Activated CD4-positive, CD25-positive, alpha-beta regulatory T cell treated with anti-CD3 and anti-CD28 coated beads, Interleukin-2, amount 50 U/mL, for 72 hours (primary cell): ENCODE data around the gene ERC2.
"Not testable (repeated sequence)": the region's sequence is repeated elsewhere in the genome, so short reads cannot be mapped to it uniquely, and the experiment has no call there.

Experiments
- DNase-seq: peaks from one replicate; pipeline ENCODE4 v3.0.0; 2021

ERC2 gene

GRCh38 chr3:56113908-56114307 is 354.4 kb downstream of the ERC2 start:
- no peak for DNase-seq

GRCh38 chr3:56113231-56113630 is 355.0 kb downstream of the ERC2 start:
- no peak for DNase-seq

- DNase-seq, result no peak
Observed at GRCh38 chr3:56111606-56112304, 356.5 kb downstream of the ERC2 start.

- DNase-seq, result no peak
Observed at GRCh38 chr3:56110886-56111285, 357.4 kb downstream of the ERC2 start.

- no peak for DNase-seq
Observed at GRCh38 chr3:56107157-56107556, 361.1 kb downstream of the ERC2 start.

- no peak for DNase-seq
Observed at GRCh38 chr3:56102032-56102431, 366.2 kb downstream of the ERC2 start.

- no peak for DNase-seq
Observed at GRCh38 chr3:56101576-56101975, 366.7 kb downstream of the ERC2 start.

- no peak for DNase-seq
Observed at GRCh38 chr3:56096999-56097398, 371.3 kb downstream of the ERC2 start.

GRCh38 chr3:56094170-56094569 is 374.1 kb downstream of the ERC2 start:
- no peak for DNase-seq

GRCh38 chr3:56089739-56090138 is 378.5 kb downstream of the ERC2 start:
- DNase-seq, result no peak

- no peak for DNase-seq
Observed at GRCh38 chr3:56087451-56088053, 380.7 kb downstream of the ERC2 start.

GRCh38 chr3:56086355-56086754 is 381.9 kb downstream of the ERC2 start:
- no peak for DNase-seq

GRCh38 chr3:56081246-56081645 is 387.0 kb downstream of the ERC2 start:
- no peak for DNase-seq

GRCh38 chr3:56076746-56077145 is 391.5 kb downstream of the ERC2 start:
- DNase-seq, result no peak

GRCh38 chr3:56075089-56075488 is 393.2 kb downstream of the ERC2 start:
- DNase-seq, result no peak

GRCh38 chr3:56069766-56070165 is 398.5 kb downstream of the ERC2 start:
- DNase-seq, result no peak

GRCh38 chr3:56066405-56066804 is 401.9 kb downstream of the ERC2 start:
- DNase-seq, result not testable (repeated sequence)

GRCh38 chr3:56064684-56065083 is 403.6 kb downstream of the ERC2 start:
- DNase-seq, result no peak

GRCh38 chr3:56061279-56061626 is 407.0 kb downstream of the ERC2 start:
- DNase-seq, result no peak

GRCh38 chr3:56060521-56061278 is 407.6 kb downstream of the ERC2 start:
- DNase-seq, result no peak

GRCh38 chr3:56059731-56060130 is 408.5 kb downstream of the ERC2 start:
- no peak for DNase-seq

- no peak for DNase-seq
Observed at GRCh38 chr3:56055951-56056350, 412.3 kb downstream of the ERC2 start.

GRCh38 chr3:56055546-56055945 is 412.7 kb downstream of the ERC2 start:
- no peak for DNase-seq

GRCh38 chr3:56054844-56055243 is 413.4 kb downstream of the ERC2 start:
- no peak for DNase-seq
